Fibroblast of pulmonary artery (primary cell): ENCODE measurements around the gene NAE1.

Experiments used
- DNase-seq: peaks from one replicate; pipeline ENCODE4 v3.0.0-alpha.2; 2010; ENCODE audit warnings: low read depth
- H3K4me3 ChIP-seq: replicated peaks from 2 replicates; pipeline ENCODE4 v1.5.1; 2011; ENCODE audit warnings: low read depth, mild to moderate bottlenecking, control low read depth, low read length, moderate library complexity
- CTCF ChIP-seq: IDR thresholded peaks from 2 replicates; pipeline ENCODE4 v1.5.1; 2011; ENCODE audit warnings: mild to moderate bottlenecking, control low read depth, low read length, inconsistent platforms; ENCODE audit errors: missing control alignments

NAE1 gene

GRCh38 chr16:66787427-66787826, 43.3 kb downstream of the NAE1 start:
- no peak for DNase-seq
- H3K4me3 ChIP-seq, result no peak overlapping the region
- no peak for TF ChIP-seq CTCF

DNA sequence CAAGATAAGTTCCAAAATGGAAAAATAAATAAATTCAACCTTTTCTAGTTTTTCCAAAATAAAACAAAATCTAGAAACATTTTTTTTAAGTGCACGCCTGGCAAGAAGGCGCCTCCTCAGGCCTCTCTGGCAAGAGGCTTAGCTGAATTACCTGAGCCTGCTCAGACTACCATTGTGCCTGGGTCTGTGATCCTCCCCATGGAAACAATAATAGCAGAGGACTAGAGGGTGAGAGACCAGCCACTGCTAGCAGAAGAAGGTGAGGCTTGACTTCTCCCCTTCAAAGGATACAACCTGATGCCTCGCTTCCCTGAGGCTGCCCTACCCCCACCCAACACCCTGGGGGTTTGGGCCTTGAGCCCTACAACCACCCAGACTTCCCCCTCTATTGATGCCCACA, 44.2 kb downstream of the NAE1 start:
- H3K4me3 ChIP-seq, result no peak overlapping the region
- DNase-seq, result no peak
- no peak for TF ChIP-seq CTCF

DNA sequence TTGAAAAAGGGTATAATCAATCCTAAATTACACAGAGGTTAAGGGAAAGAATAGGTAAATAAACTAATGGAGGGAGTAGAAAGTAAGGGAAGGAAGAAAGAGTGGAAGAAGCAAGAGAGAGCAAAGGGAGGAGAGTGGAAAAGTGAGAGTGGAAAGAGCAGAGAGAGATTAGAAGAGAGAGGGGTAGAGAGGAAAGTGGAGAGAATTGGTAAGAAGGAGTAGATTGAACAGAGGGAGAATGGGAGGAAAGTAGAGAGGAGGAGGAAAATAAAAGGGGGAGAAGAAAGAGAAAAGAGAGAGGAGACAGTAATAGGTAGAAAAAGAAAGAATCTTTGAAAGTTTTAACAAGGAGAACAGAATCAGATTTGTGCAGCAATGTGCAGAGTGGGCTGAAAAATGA, 54.3 kb downstream of the NAE1 start:
- no peak for TF ChIP-seq CTCF
- no peak for DNase-seq
- no peak overlapping the region for H3K4me3 ChIP-seq

GRCh38 chr16:66774981-66775380, 55.8 kb downstream of the NAE1 start:
- H3K4me3 ChIP-seq, result no peak overlapping the region
- peak; percentile 33 for DNase-seq
- TF ChIP-seq CTCF, result no peak

DNA sequence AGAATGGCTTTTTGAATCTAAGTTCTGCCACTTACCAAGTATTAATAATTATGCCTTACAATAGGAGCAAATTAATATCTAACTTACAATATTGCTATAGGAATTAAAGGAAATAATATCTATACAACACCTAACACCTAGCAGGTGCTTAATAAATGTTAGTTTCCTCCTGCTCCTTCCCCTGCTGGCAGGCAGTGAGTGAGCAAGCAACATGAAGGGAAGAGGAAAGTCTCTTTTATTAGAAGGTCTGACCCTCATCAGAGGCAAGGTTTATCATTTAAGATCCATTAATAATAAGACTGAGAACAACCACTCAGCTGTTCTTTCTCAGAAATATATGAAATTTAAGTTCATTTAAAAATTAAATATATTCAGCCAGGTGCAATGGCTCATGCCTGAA, 72.7 kb downstream of the NAE1 start:
- no peak for DNase-seq
- H3K4me3 ChIP-seq, result no peak overlapping the region

GRCh38 chr16:66754819-66755218, 76.0 kb downstream of the NAE1 start:
- no peak overlapping the region for H3K4me3 ChIP-seq
- DNase-seq, result no peak
- TF ChIP-seq CTCF, result no peak

More for the DNA sequence above, 72.7 kb downstream of the NAE1 start:
- no peak for TF ChIP-seq CTCF

GRCh38 chr16:66754211-66754610, 76.6 kb downstream of the NAE1 start:
- H3K4me3 ChIP-seq, result no peak overlapping the region
- no peak for DNase-seq
- TF ChIP-seq CTCF, result no peak
